Glomerular endothelial cell (primary cell): ENCODE measurements around the gene IFT43. TPM values are rescaled to one million over a fixed set of nuclear protein-coding genes. Genes with fewer than 3 reads are reported as not detected.
"Not testable (repeated sequence)": the region's sequence is repeated elsewhere in the genome, so short reads cannot be mapped to it uniquely, and the experiment has no call there.

ENCODE experiments used
- DNase-seq: peaks from one replicate; pipeline ENCODE4 v3.0.0-alpha.2; 2011; ENCODE audit warnings: low read depth, low spot score; ENCODE audit errors: extremely low read depth
- total RNA-seq: library from RNA; depleted of rRNA; stranded (reverse); fragments of >200 nt; gene quantifications from 2 replicates; pipeline ENCODE4 v1.2.3, GENCODE V29; 2015

IFT43 gene
- total RNA-seq, 1 donor from 2014 or later, result 57.3 TPM

- not testable (repeated sequence) for DNase-seq
These were observed 24.1 kb downstream of the IFT43 start for GRCh38 chr14:76009627-76010026.

GRCh38 chr14:76011930-76012329 lies 26.4 kb downstream of the IFT43 start:
- DNase-seq, result no peak

- no peak for DNase-seq
These were observed 26.8 kb downstream of the IFT43 start for GRCh38 chr14:76012354-76012753.

- DNase-seq, result no peak
These were observed 29.6 kb downstream of the IFT43 start for GRCh38 chr14:76015191-76015590.

GRCh38 chr14:76015668-76016067 lies 30.1 kb downstream of the IFT43 start:
- no peak for DNase-seq

GRCh38 chr14:76019676-76020075 lies 34.1 kb downstream of the IFT43 start:
- DNase-seq, result no peak

- DNase-seq, result no peak
These were observed 37.4 kb downstream of the IFT43 start for GRCh38 chr14:76022991-76023390.

- DNase-seq, result no peak
These were observed 38.2 kb downstream of the IFT43 start for GRCh38 chr14:76023757-76024156.

GRCh38 chr14:76024211-76024907 lies 38.8 kb downstream of the IFT43 start:
- no peak for DNase-seq

- DNase-seq, result no peak
These were observed 49.0 kb downstream of the IFT43 start for GRCh38 chr14:76034566-76034965.

- no peak for DNase-seq
These were observed 55.1 kb downstream of the IFT43 start for GRCh38 chr14:76040704-76041103.

- no peak for DNase-seq
These were observed 60.2 kb downstream of the IFT43 start for GRCh38 chr14:76045773-76046172.

- no peak for DNase-seq
These were observed 64.7 kb downstream of the IFT43 start for GRCh38 chr14:76050250-76050649.

GRCh38 chr14:76050797-76051392 lies 65.3 kb downstream of the IFT43 start:
- DNase-seq, result peak; percentile 33

GRCh38 chr14:76051717-76052465 lies 66.3 kb downstream of the IFT43 start:
- DNase-seq, result no peak

GRCh38 chr14:76053572-76054355 lies 68.2 kb downstream of the IFT43 start:
- no peak for DNase-seq

- no peak for DNase-seq
These were observed 69.8 kb downstream of the IFT43 start for GRCh38 chr14:76055330-76055729.

- no peak for DNase-seq
These were observed 70.6 kb downstream of the IFT43 start for GRCh38 chr14:76056128-76056527.

GRCh38 chr14:76057914-76058313 lies 72.4 kb downstream of the IFT43 start:
- no peak for DNase-seq

GRCh38 chr14:76063327-76063726 lies 77.8 kb downstream of the IFT43 start:
- no peak for DNase-seq

GRCh38 chr14:76065519-76065918 lies 80.0 kb downstream of the IFT43 start:
- no peak for DNase-seq
